A549 (cell line): ENCODE data around the gene DACT3. TPM values are rescaled to one million over a fixed set of nuclear protein-coding genes. Genes with fewer than 3 reads are reported as not detected.
A peak's percentile ranks its signal among the peaks of the same experiment; 100 is the strongest.

Experiments
- ATAC-seq, 2 experiments: fragments of 200-7000 bp in 1 of 2; fragments of >200 bp in 1 of 2; cut with Nextera tagmentation in 1 of 2; cut with Tn5 transposase in 1 of 2; 3 replicates each; pipeline versions ENCODE4 v1.8.0 to v1.9.1; 2018 to 2020; ENCODE audit warnings: mild to moderate bottlenecking in 1 of 2, moderate library complexity in 1 of 2
- CTCF ChIA-PET: fragments of 300-600 bp; sonication (Branson Sonifier 250); formaldehyde crosslinking; extraction: SDS; loops from one replicate; lab custom pipeline; 2021; ENCODE audit warnings: antibody characterized with exemption, inconsistent platforms; lab: Yijun Ruan, JAX
- POLR2A ChIA-PET: fragments of 350-600 bp; formaldehyde crosslinking; extraction: SDS; loops from one replicate; lab custom pipeline; 2021; ENCODE audit warnings: antibody characterized with exemption, inconsistent platforms; lab: Yijun Ruan, JAX
- DNase-seq, 2 experiments: peaks; one replicate each; pipeline versions ENCODE4 v3.0.0 to v3.0.0-alpha.2; 2011 to 2016; ENCODE audit warnings: low read depth in 1 of 2, low spot score in 1 of 2
- FAIRE-seq: peaks from 2 replicates; lab custom pipeline; 2011; peaks lifted over from hg19 to GRCh38; lab: Jason Lieb, UNC
- H3K27ac ChIP-seq, 2 experiments: fragments of >200 bp; sonication (Bioruptor Twin); formaldehyde crosslinking; 3 replicates each; pipeline ENCODE4 v1.5.1; 2016 to 2017
- H3K4me1 ChIP-seq: fragments of >200 bp; sonication (Bioruptor Twin); formaldehyde crosslinking; 3 replicates; pipeline ENCODE4 v1.6.1; 2016
- H3K4me2 ChIP-seq: fragments of >200 bp; sonication (Bioruptor Twin); formaldehyde crosslinking; 3 replicates; pipeline ENCODE4 v1.6.1; 2016
- H3K4me3 ChIP-seq: fragments of >200 bp; sonication (Bioruptor Twin); formaldehyde crosslinking; 3 replicates; pipeline ENCODE4 v1.5.1; 2016
- H3K9me3 ChIP-seq: fragments of >200 bp; sonication (Bioruptor Twin); formaldehyde crosslinking; 3 replicates; pipeline ENCODE4 v1.6.1; 2016
- CBX8 ChIP-seq: fragments of 200-600 bp; sonication (generic); IDR thresholded peaks from 2 replicates; pipeline ENCODE4 v1.6.1; 2016
- EHF ChIP-seq: fragments of 250-450 bp; sonication (Bioruptor Pico); IDR thresholded peaks from 2 replicates; pipeline ENCODE4 v1.5.0; 2020; ENCODE audit warnings: mild to moderate bottlenecking
- EHMT2 ChIP-seq: fragments of 200-600 bp; sonication (generic); IDR thresholded peaks from 2 replicates; pipeline ENCODE4 v1.6.1; 2016; ENCODE audit warnings: antibody characterized with exemption, low read depth, mild to moderate bottlenecking, moderate library complexity
- EP300 ChIP-seq, 2 experiments: fragments of >200 bp; sonication (Bioruptor Twin); formaldehyde crosslinking; IDR thresholded peaks; 2 replicates in 1 of 2; 3 replicates in 1 of 2; pipeline ENCODE4 v1.6.1; 2016 to 2017
- FOSB ChIP-seq: fragments of 250-450 bp; sonication (Bioruptor Pico); IDR thresholded peaks from 2 replicates; pipeline ENCODE4 v1.5.0; 2020; ENCODE audit warnings: mild to moderate bottlenecking, moderate library complexity
- FOXS1 ChIP-seq: fragments of 250-450 bp; sonication (Bioruptor Pico); IDR thresholded peaks from 2 replicates; pipeline ENCODE4 v1.5.0; 2020; ENCODE audit warnings: mild to moderate bottlenecking, moderate library complexity
- HDAC2 ChIP-seq: fragments of 200-600 bp; sonication (generic); IDR thresholded peaks from 2 replicates; pipeline ENCODE4 v1.6.1; 2016
- HMGXB4 ChIP-seq: fragments of 250-450 bp; sonication (Bioruptor Pico); IDR thresholded peaks from 2 replicates; pipeline ENCODE4 v1.5.0; 2021; ENCODE audit warnings: mild to moderate bottlenecking, moderate library complexity, borderline replicate concordance
- HOXB13 ChIP-seq: fragments of 250-450 bp; sonication (Bioruptor Pico); IDR thresholded peaks from 2 replicates; pipeline ENCODE4 v1.5.0; 2020; ENCODE audit warnings: low read depth, mild to moderate bottlenecking, moderate library complexity
- JUNB ChIP-seq: fragments of >200 bp; sonication (Bioruptor Twin); formaldehyde crosslinking; IDR thresholded peaks from 2 replicates; pipeline ENCODE4 v1.6.1; 2016
- MAFK ChIP-seq: fragments of 450-650 bp; IDR thresholded peaks from 2 replicates; pipeline ENCODE4 v1.6.1; 2014; ENCODE audit not compliant: partially characterized antibody
- MAX ChIP-seq: IDR thresholded peaks from 2 replicates; pipeline ENCODE4 v1.6.1; 2012
- MAZ ChIP-seq: fragments of 150-350 bp; IDR thresholded peaks from 2 replicates; pipeline ENCODE4 v1.6.1; 2014; ENCODE audit warnings: antibody characterized with exemption, low read depth, low read length, borderline replicate concordance
- MYC ChIP-seq: IDR thresholded peaks from 2 replicates; pipeline ENCODE4 v1.6.1; 2012; ENCODE audit warnings: mild to moderate bottlenecking, inconsistent platforms, low read length, improper control_type of control experiment, borderline replicate concordance
- NFE2L2 ChIP-seq: fragments of 150-350 bp; conservative IDR thresholded peaks from 2 replicates; pipeline ENCODE4 v1.6.1; 2014; ENCODE audit warnings: low read length
- NR3C1 ChIP-seq: fragments of >200 bp; sonication (Bioruptor Twin); formaldehyde crosslinking; IDR thresholded peaks from 3 replicates; pipeline ENCODE4 v1.6.1; 2017
- PHF8 ChIP-seq: fragments of 200-600 bp; sonication (generic); IDR thresholded peaks from 2 replicates; pipeline ENCODE4 v1.6.1; 2016; ENCODE audit warnings: low read depth, mild to moderate bottlenecking, antibody characterized with exemption, moderate library complexity, borderline replicate concordance
- POLR2AphosphoS2 ChIP-seq: conservative IDR thresholded peaks from 2 replicates; pipeline ENCODE4 v1.6.1; 2012; ENCODE audit warnings: low read length, improper control_type of control experiment, inconsistent platforms
- REST ChIP-seq: fragments of 200-600 bp; sonication (generic); IDR thresholded peaks from 2 replicates; pipeline ENCODE4 v1.6.1; 2016; ENCODE audit warnings: antibody characterized with exemption, mild to moderate bottlenecking, moderate library complexity
- TFCP2L1 ChIP-seq: fragments of 250-450 bp; sonication (Bioruptor Pico); IDR thresholded peaks from 2 replicates; pipeline ENCODE4 v1.5.0; 2021; ENCODE audit warnings: mild to moderate bottlenecking
- TP53 ChIP-seq: fragments of 250-450 bp; sonication (Bioruptor Pico); IDR thresholded peaks from 2 replicates; pipeline ENCODE4 v1.5.0; 2021; ENCODE audit warnings: mild to moderate bottlenecking, moderate library complexity
- WGBS: methylation state at CpG from one replicate; pipeline ENCODE4 v1.1.6; 2017; ENCODE audit errors: missing lambda C conversion rate; 5-methylcytosine and 5-hydroxymethylcytosine counted together
- polyA plus RNA-seq, 4 experiments: library from polyadenylated mRNA; depleted of rRNA in 3 of 4; stranded (reverse); fragments of >200 nt; fragmentation: RNase III in 1 of 4; extraction: RNeasy Plus Mini Kit Qiagen cat#74134 plus additional on column Dnase treatment in 1 of 4; gene quantifications; 2 replicates in 3 of 4; 3 replicates in 1 of 4; pipeline ENCODE4 v1.2.3, GENCODE V29; 2011 to 2017
- small RNA-seq, 6 experiments: library from RNA; depleted of rRNA; stranded (forward); fragments of <200 nt; gene quantifications; one replicate each; pipeline ENCODE3, GENCODE V24; 2012

Gene DACT3
- polyA plus RNA-seq, 2 of the 4 experiments (the other 2 are of a cell fraction), result 0.32 to 0.36 TPM

GRCh38 chr19:46599716-46600373 lies 61.1 kb downstream of the DACT3 start:
- 54% methylated on average over 9 of the region's 9 CpGs for WGBS
- DNase-seq, result peak in 1 of 2 experiments; percentile 47
- H3K4me2 ChIP-seq, result peak overlapping the region; percentile 67
- no peak for ATAC-seq
- TF ChIP-seq FOSB (CRISPR knock-in tag) (no peak), EHF (CRISPR knock-in tag) (no peak), TFCP2L1 (CRISPR knock-in tag) (no peak), NR3C1 (no peak), NFE2L2 (no peak), MYC (no peak), CBX8 (no peak), HDAC2 (no peak), FOXS1 (CRISPR knock-in tag) (no peak), PHF8 (no peak), HMGXB4 (CRISPR knock-in tag) (no peak), POLR2AphosphoS2 (no peak), TP53 (CRISPR knock-in tag) (no peak), MAFK (no peak)
- TF ChIP-seq, all 56 proteins: peak for 0
- Histone ChIP-seq H3K9me3 (peaks cover 12% of the 10 kb centered on the region), H3K4me3 (peak overlapping the region; percentile 94), H3K27ac (peak overlapping the region; percentile 96 to 97), H3K4me1 (peaks cover 23% of the 10 kb centered on the region)
- ChIA-PET CTCF (interaction anchor here (0.6 to 34.1 kb wide), 10 partner anchors 9 to 511 kb away, joined by 3 to 737 read pairs (median 4); partner anchors contain the start of genes DACT3, GNG8 and PTGIR), POLR2A (interaction anchor here (0.6 to 3.7 kb wide), 14 partner anchors 9 to 253 kb away, joined by 3 to 29 read pairs (median 5); partner anchors contain the start of genes DACT3, PPP5C and SLC1A5)
- no peak for FAIRE-seq

- peaks cover 14% of the 10 kb centered on the region for H3K4me1 ChIP-seq
- 91% methylated on average over 4 of the region's 4 CpGs for WGBS
- FAIRE-seq (no peak), DNase-seq (no peak), ATAC-seq (no peak)
- POLR2A ChIA-PET, result no interaction called here
- no peak overlapping the region for H3K27ac ChIP-seq
- H3K4me3 ChIP-seq, result no peak overlapping the region
- CTCF ChIA-PET, result interaction anchor here (0.8 to 34.1 kb wide), 9 partner anchors 9 to 159 kb away, joined by 3 to 737 read pairs (median 3); partner anchors contain the start of genes DACT3, GNG8 and PTGIR
- H3K9me3 ChIP-seq, result peaks cover 12% of the 10 kb centered on the region
- H3K4me2 ChIP-seq, result no peak overlapping the region
- no peak for TF ChIP-seq JUNB
- TF ChIP-seq NFE2L2, result no peak
- TF ChIP-seq HOXB13, result no peak
- no peak for TF ChIP-seq PHF8
- no peak for TF ChIP-seq EP300 (IDR thresholded peaks at IDR 0.05)
- TF ChIP-seq REST, result no peak
- TF ChIP-seq MAX, result no peak
- TF ChIP-seq EHMT2, result no peak
- TF ChIP-seq MAZ, result no peak
Measured at GRCh38 chr19:46598372-46598917, 62.5 kb downstream of the DACT3 start.

Small RNA genes lying within 50 kb of the gene (small RNA-seq; reads per million reads assigned to genes)
- gene MIR320E (0 to 0.69 (median 0) reads per million in 6 experiments), gene RN7SL364P (0 reads per million in 6 experiments)

Other genes with a start within 250 kb of the DACT3 start
- 0.04 TPM in 1 of 2 replicates, not detected in the other for gene CCDC8, start 247.6 kb downstream of the DACT3 start, polyA plus RNA-seq (2011; rRNA removed)
- gene CCDC8, start 247.6 kb downstream of the DACT3 start, polyA plus RNA-seq (2017; fragmentation: RNase III; extraction: RNeasy Plus Mini Kit Qiagen cat#74134 plus additional on column Dnase treatment), result 0.03 to 0.08 TPM in 2 of 3 replicates, not detected in the other
- 0.01 TPM in 1 of 2 replicates, not detected in the other for gene PNMA8C, start 232.2 kb downstream of the DACT3 start, polyA plus RNA-seq (2011; rRNA removed)
- not detected in 3 replicates for gene PNMA8C, start 232.2 kb downstream of the DACT3 start, polyA plus RNA-seq (2017; fragmentation: RNase III; extraction: RNeasy Plus Mini Kit Qiagen cat#74134 plus additional on column Dnase treatment)
- gene PNMA8A, start 189.6 kb downstream of the DACT3 start, polyA plus RNA-seq (2011; rRNA removed), result 11.2 and 14.1 TPM in 2 replicates
- gene PNMA8A, start 189.6 kb downstream of the DACT3 start, polyA plus RNA-seq (2017; fragmentation: RNase III; extraction: RNeasy Plus Mini Kit Qiagen cat#74134 plus additional on column Dnase treatment), result 14.9 to 17.2 TPM (median 15.4 TPM) in 3 replicates
- not detected in 2 replicates for gene PNMA8B, start 165.3 kb downstream of the DACT3 start, polyA plus RNA-seq (2011; rRNA removed)
- gene PNMA8B, start 165.3 kb downstream of the DACT3 start, polyA plus RNA-seq (2017; fragmentation: RNase III; extraction: RNeasy Plus Mini Kit Qiagen cat#74134 plus additional on column Dnase treatment), result not detected in 3 replicates
- 321 and 548 TPM in 2 replicates for gene CALM3, start 59.9 kb downstream of the DACT3 start, polyA plus RNA-seq (2011; rRNA removed)
- gene CALM3, start 59.9 kb downstream of the DACT3 start, polyA plus RNA-seq (2017; fragmentation: RNase III; extraction: RNeasy Plus Mini Kit Qiagen cat#74134 plus additional on column Dnase treatment), result 303 to 327 TPM (median 313 TPM) in 3 replicates
- 0.06 TPM in 1 of 2 replicates, not detected in the other for gene PTGIR, start 36.1 kb downstream of the DACT3 start, polyA plus RNA-seq (2011; rRNA removed)
- 0.07 TPM in 1 of 3 replicates, not detected in the others for gene PTGIR, start 36.1 kb downstream of the DACT3 start, polyA plus RNA-seq (2017; fragmentation: RNase III; extraction: RNeasy Plus Mini Kit Qiagen cat#74134 plus additional on column Dnase treatment)
- not detected in 2 replicates for gene GNG8, start 25.0 kb downstream of the DACT3 start, polyA plus RNA-seq (2011; rRNA removed)
- gene GNG8, start 25.0 kb downstream of the DACT3 start, polyA plus RNA-seq (2017; fragmentation: RNase III; extraction: RNeasy Plus Mini Kit Qiagen cat#74134 plus additional on column Dnase treatment), result not detected in 3 replicates
- gene PRKD2, start 55.9 kb upstream of the DACT3 start, polyA plus RNA-seq (2011; rRNA removed), result 8.3 and 10.4 TPM in 2 replicates
- 21.7 to 25.8 TPM (median 24.6 TPM) in 3 replicates for gene PRKD2, start 55.9 kb upstream of the DACT3 start, polyA plus RNA-seq (2017; fragmentation: RNase III; extraction: RNeasy Plus Mini Kit Qiagen cat#74134 plus additional on column Dnase treatment)
- 14.7 and 16.4 TPM in 2 replicates for gene FKRP, start 84.9 kb upstream of the DACT3 start, polyA plus RNA-seq (2011; rRNA removed)
- 18.4 to 20.2 TPM (median 18.8 TPM) in 3 replicates for gene FKRP, start 84.9 kb upstream of the DACT3 start, polyA plus RNA-seq (2017; fragmentation: RNase III; extraction: RNeasy Plus Mini Kit Qiagen cat#74134 plus additional on column Dnase treatment)
- 62.8 and 66.2 TPM in 2 replicates for gene STRN4, start 85.3 kb upstream of the DACT3 start, polyA plus RNA-seq (2011; rRNA removed)
- gene STRN4, start 85.3 kb upstream of the DACT3 start, polyA plus RNA-seq (2017; fragmentation: RNase III; extraction: RNeasy Plus Mini Kit Qiagen cat#74134 plus additional on column Dnase treatment), result 70.0 to 72.9 TPM (median 71.0 TPM) in 3 replicates
- 302 and 306 TPM in 2 replicates for gene SLC1A5, start 127.4 kb upstream of the DACT3 start, polyA plus RNA-seq (2011; rRNA removed)
- 184 to 200 TPM (median 189 TPM) in 3 replicates for gene SLC1A5, start 127.4 kb upstream of the DACT3 start, polyA plus RNA-seq (2017; fragmentation: RNase III; extraction: RNeasy Plus Mini Kit Qiagen cat#74134 plus additional on column Dnase treatment)
- gene AP2S1, start 189.7 kb upstream of the DACT3 start, polyA plus RNA-seq (2011; rRNA removed), result 117 and 150 TPM in 2 replicates
- gene AP2S1, start 189.7 kb upstream of the DACT3 start, polyA plus RNA-seq (2017; fragmentation: RNase III; extraction: RNeasy Plus Mini Kit Qiagen cat#74134 plus additional on column Dnase treatment), result 318 to 329 TPM (median 325 TPM) in 3 replicates
- 48.5 and 51.9 TPM in 2 replicates for gene ARHGAP35, start 199.8 kb upstream of the DACT3 start, polyA plus RNA-seq (2011; rRNA removed)
- 33.2 to 33.7 TPM (median 33.3 TPM) in 3 replicates for gene ARHGAP35, start 199.8 kb upstream of the DACT3 start, polyA plus RNA-seq (2017; fragmentation: RNase III; extraction: RNeasy Plus Mini Kit Qiagen cat#74134 plus additional on column Dnase treatment)